Upper lobe of right lung (tissue), 1 donor: ENCODE data around the gene CTNNA3. TPM values are rescaled to one million over a fixed set of nuclear protein-coding genes. Genes with fewer than 3 reads are reported as not detected.
"Not testable (repeated sequence)": the region's sequence is repeated elsewhere in the genome, so short reads cannot be mapped to it uniquely, and the experiment has no call there.

Experiments used
- ATAC-seq: fragments of 200-7000 bp; cut with Tn5 transposase; one replicate; pipeline ENCODE4 v1.9.1; 2020; ENCODE audit warnings: mild to moderate bottlenecking, moderate library complexity
- DNase-seq: peaks from one replicate; pipeline ENCODE4 v3.0.0-alpha.2; 2020
- H3K27ac ChIP-seq: fragments of 200-600 bp; one replicate; pipeline ENCODE4 v1.8.0; 2022
- H3K27me3 ChIP-seq: fragments of 200-600 bp; one replicate; pipeline ENCODE4 v1.8.0; 2022; ENCODE audit warnings: mild to moderate bottlenecking
- H3K36me3 ChIP-seq: fragments of 200-600 bp; one replicate; pipeline ENCODE4 v1.8.0; 2022
- H3K4me1 ChIP-seq: fragments of 200-600 bp; one replicate; pipeline ENCODE4 v1.8.0; 2022
- H3K4me3 ChIP-seq: fragments of 200-600 bp; one replicate; pipeline ENCODE4 v1.8.0; 2022; ENCODE audit warnings: mild to moderate bottlenecking
- H3K9me3 ChIP-seq: fragments of 200-600 bp; one replicate; pipeline ENCODE4 v1.8.0; 2022
- CTCF ChIP-seq: fragments of 200-600 bp; IDR thresholded peaks from one replicate; pipeline ENCODE4 v1.8.0; 2022; ENCODE audit warnings: antibody characterized with exemption
- intact Hi-C: fragments of 100-400 bp; cut with DNase I; formaldehyde crosslinking; loops from one replicate; pipeline ENCODE4 v1.11.0; 2022
- total RNA-seq: library from RNA; stranded (reverse); fragmentation: NEBNext Ultra II Directional; extraction: Animal tissue kit (Norgen Biotek cat#: 25700); gene quantifications from one replicate; pipeline ENCODE4 v1.2.1, GENCODE V29; 2021
- donor health status: DM: no; HTN: yes; CAD: no; lungs with severe emphysema.

The CTNNA3 gene
- total RNA-seq, 1 donor from 2014 or later, result 0.67 TPM

GRCh38 chr10:66349726-66350125, 1346.3 kb downstream of the CTNNA3 start:
- H3K27ac ChIP-seq, result no peak overlapping the region
- no peaks in the 10 kb centered on the region for H3K9me3 ChIP-seq
- no peak for DNase-seq
- TF ChIP-seq CTCF, result no peak
- intact Hi-C loops, result no loop called here
- H3K4me1 ChIP-seq, result no peaks in the 10 kb centered on the region
- H3K36me3 ChIP-seq, result no peaks in the 10 kb centered on the region
- ATAC-seq, result no peak
- H3K4me3 ChIP-seq, result no peak overlapping the region
- no peaks in the 10 kb centered on the region for H3K27me3 ChIP-seq

GRCh38 chr10:66349076-66349475, 1346.9 kb downstream of the CTNNA3 start:
- ATAC-seq (no peak), DNase-seq (no peak)
- intact Hi-C loops, result no loop called here
- H3K27me3 ChIP-seq, result no peaks in the 10 kb centered on the region
- H3K9me3 ChIP-seq, result no peaks in the 10 kb centered on the region
- no peaks in the 10 kb centered on the region for H3K36me3 ChIP-seq
- no peak overlapping the region for H3K27ac ChIP-seq
- TF ChIP-seq CTCF, result no peak
- no peaks in the 10 kb centered on the region for H3K4me1 ChIP-seq
- H3K4me3 ChIP-seq, result no peak overlapping the region

- H3K4me1 ChIP-seq, result no peaks in the 10 kb centered on the region
- intact Hi-C loops, result no loop called here
- DNase-seq (no peak), ATAC-seq (no peak)
- no peak for TF ChIP-seq CTCF
- H3K36me3 ChIP-seq, result no peaks in the 10 kb centered on the region
- H3K27me3 ChIP-seq, result no peaks in the 10 kb centered on the region
- no peak overlapping the region for H3K27ac ChIP-seq
- H3K4me3 ChIP-seq, result no peak overlapping the region
- H3K9me3 ChIP-seq, result peaks cover 5% of the 10 kb centered on the region
Observed at GRCh38 chr10:66337211-66337610, 1358.8 kb downstream of the CTNNA3 start.

GRCh38 chr10:66336791-66337190, 1359.2 kb downstream of the CTNNA3 start:
- Histone ChIP-seq H3K27ac (no peak overlapping the region), H3K4me3 (no peak overlapping the region), H3K36me3 (no peaks in the 10 kb centered on the region), H3K9me3 (peaks cover 5% of the 10 kb centered on the region), H3K4me1 (no peaks in the 10 kb centered on the region), H3K27me3 (no peaks in the 10 kb centered on the region)
- DNase-seq (no peak), ATAC-seq (no peak)
- intact Hi-C loops, result no loop called here
- no peak for TF ChIP-seq CTCF

GRCh38 chr10:66335753-66336152, 1360.2 kb downstream of the CTNNA3 start:
- H3K36me3 ChIP-seq, ATAC-seq, DNase-seq, H3K27ac ChIP-seq, H3K4me1 ChIP-seq, H3K27me3 ChIP-seq, H3K9me3 ChIP-seq, intact Hi-C loops, H3K4me3 ChIP-seq: not testable (repeated sequence)

- no peaks in the 10 kb centered on the region for H3K27me3 ChIP-seq
- intact Hi-C loops, result no loop called here
- no peaks in the 10 kb centered on the region for H3K9me3 ChIP-seq
- no peak for ATAC-seq
- no peak for TF ChIP-seq CTCF
- no peaks in the 10 kb centered on the region for H3K4me1 ChIP-seq
- H3K4me3 ChIP-seq, result no peak overlapping the region
- H3K36me3 ChIP-seq, result no peaks in the 10 kb centered on the region
- no peak overlapping the region for H3K27ac ChIP-seq
- DNase-seq, result no peak
Observed at GRCh38 chr10:66329147-66329546, 1366.8 kb downstream of the CTNNA3 start.
